ENCODE measurements around the gene SPON1. TPM values are rescaled to one million over a fixed set of nuclear protein-coding genes. Genes with fewer than 3 reads are reported as not detected.
"Not testable (repeated sequence)": the region's sequence is repeated elsewhere in the genome, so short reads cannot be mapped to it uniquely, and the experiment has no call there.

Gene SPON1
- polyA plus RNA-seq, 6 donors from 2014 or later, result 0.49 to 1.1 (median 0.85) TPM; not detected in 1

DNA sequence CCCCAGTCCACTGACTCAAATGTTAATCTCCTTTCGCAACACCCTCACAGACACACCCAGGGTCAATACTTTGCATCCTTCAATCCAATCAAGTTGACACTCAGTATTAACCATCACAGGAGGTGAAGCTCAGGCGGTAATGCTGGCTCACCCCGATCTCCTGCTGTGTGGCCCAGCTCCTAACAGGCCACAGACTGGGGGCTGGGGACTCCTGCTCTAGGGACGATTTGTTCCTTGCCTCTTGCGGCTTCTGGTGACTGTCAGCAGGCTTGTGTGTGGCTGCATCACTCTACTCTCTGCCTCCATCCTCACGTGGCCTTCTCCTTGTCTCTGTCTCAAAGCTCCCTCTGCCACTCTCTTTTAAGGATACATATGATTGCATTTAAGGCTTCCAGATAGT, 45.0 kb downstream of the SPON1 start:
- Mint-ChIP-seq H3K4me3 (no peak overlapping the region), H3K27me3 (peaks cover under 1 to 18% (median 16%) of the 10 kb centered on the region in 3 donors), H3K9me3 (peaks cover 0 to 12% (median 5%) of the 10 kb centered on the region in 7 donors), H3K27ac (no peak overlapping the region), H3K36me3 (peaks cover 0 to 3% of the 10 kb centered on the region in 2 donors), H3K4me1 (no peaks in the 10 kb centered on the region)
- ATAC-seq (ENCODE audit: low read depth in 2 of 2) (no peak), DNase-seq (no peak)

DNA sequence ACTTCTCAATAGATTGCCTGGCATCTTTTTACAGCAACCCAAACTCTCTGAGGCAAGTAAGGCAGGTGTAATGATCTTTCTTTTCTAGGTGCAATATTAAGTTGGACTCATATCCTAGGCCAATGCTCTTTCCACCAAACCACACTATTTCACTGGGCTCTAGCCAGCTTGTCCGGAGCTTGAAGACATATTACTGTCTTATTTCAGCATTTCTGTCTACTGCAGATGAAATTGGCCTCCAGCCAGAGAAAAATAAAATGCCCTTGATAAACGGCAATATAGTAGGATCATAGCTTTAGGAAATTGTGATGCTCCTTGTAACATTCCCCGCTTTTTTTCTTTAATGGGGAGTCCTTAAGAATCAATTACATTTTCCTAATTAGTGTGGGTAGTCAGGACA, 48.1 kb downstream of the SPON1 start:
- Mint-ChIP-seq H3K27me3 (peaks cover 0 to 11% (median 5%) of the 10 kb centered on the region in 3 donors), H3K36me3 (no peaks in the 10 kb centered on the region), H3K4me3 (no peak overlapping the region), H3K27ac (no peak overlapping the region), H3K9me3 (no peaks in the 10 kb centered on the region), H3K4me1 (no peaks in the 10 kb centered on the region)
- DNase-seq (no peak), ATAC-seq (ENCODE audit: low read depth in 2 of 2) (no peak)

DNA sequence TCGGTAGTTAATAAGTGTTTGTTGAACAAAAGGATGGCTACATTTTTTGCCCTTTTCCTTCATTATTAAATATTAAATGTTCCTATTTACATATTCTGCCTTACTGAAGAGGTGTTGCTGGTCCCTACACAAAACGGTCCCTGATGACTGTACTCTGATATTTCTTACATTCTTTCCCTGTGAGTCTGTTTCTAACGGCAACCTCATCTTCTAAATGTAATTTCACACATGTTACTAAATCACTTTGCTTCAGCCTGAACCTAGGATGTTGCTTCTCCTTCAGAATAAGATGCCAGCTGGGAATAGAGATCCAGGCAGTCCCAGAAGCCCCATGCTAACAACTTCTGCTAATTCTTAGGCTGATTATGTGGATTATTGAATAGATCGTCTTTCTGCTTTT, 50.3 kb downstream of the SPON1 start:
- ATAC-seq (ENCODE audit: low read depth in 2 of 2), result no peak
- H3K27ac Mint-ChIP-seq, result no peak overlapping the region
- no peak for DNase-seq
- H3K4me3 Mint-ChIP-seq, result no peak overlapping the region
- no peaks in the 10 kb centered on the region for H3K27me3 Mint-ChIP-seq
- no peaks in the 10 kb centered on the region for H3K9me3 Mint-ChIP-seq
- H3K4me1 Mint-ChIP-seq, result no peaks in the 10 kb centered on the region
- H3K36me3 Mint-ChIP-seq, result no peaks in the 10 kb centered on the region

DNA sequence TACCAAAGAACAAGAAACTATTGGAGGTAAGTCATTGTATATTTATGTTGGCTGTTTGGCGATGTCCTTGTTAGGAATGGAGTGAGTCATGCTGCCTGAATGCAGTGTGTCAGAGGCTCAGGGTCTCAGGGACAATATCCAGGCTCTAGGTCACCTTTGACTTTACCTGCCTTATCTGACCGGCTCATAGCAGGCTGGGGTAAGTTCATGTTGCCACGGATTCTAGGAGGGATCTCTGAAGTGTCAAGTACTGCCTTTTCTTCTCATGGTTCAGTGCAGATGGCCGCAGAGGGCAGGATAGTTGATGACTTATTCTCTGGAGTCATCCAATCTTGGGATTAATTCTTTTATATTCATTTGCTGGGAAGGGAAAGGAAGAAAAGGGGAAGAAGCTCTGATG, 53.2 kb downstream of the SPON1 start:
- no peak for ATAC-seq (ENCODE audit: low read depth in 2 of 2)

DNA sequence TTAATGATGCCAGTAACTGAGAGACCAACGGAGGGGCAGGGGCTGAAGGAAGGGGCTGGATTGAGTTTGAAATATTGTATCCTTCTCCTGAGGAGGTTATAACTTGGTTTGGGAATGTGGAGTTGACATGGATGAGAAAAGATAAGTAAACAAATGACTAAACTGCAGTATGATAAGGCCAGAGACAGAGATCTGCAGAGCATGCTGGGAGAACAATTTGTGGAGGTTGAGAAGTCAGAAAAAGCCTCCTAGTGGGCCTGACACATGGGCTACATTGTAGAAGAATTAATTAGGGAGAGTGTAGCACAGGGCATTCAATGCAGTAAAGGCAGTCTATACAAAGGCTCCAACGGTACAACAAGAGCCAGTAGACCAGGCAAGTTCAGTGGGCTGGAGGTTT, 55.9 kb downstream of the SPON1 start:
- no peaks in the 10 kb centered on the region for H3K4me1 Mint-ChIP-seq
- H3K27me3 Mint-ChIP-seq, result peaks cover 10 to 33% (median 15%) of the 10 kb centered on the region in 3 donors
- no peak overlapping the region for H3K4me3 Mint-ChIP-seq
- ATAC-seq (ENCODE audit: low read depth in 2 of 2), result no peak
- H3K9me3 Mint-ChIP-seq, result no peaks in the 10 kb centered on the region
- H3K36me3 Mint-ChIP-seq, result no peaks in the 10 kb centered on the region
- DNase-seq, result no peak
- peak overlapping the region in 1 of 6 donors; percentile 23 for H3K27ac Mint-ChIP-seq

More for the DNA sequence above, 53.2 kb downstream of the SPON1 start:
- no peaks in the 10 kb centered on the region for H3K4me1 Mint-ChIP-seq
- H3K27me3 Mint-ChIP-seq, result peaks cover 5 to 10% (median 6%) of the 10 kb centered on the region in 3 donors
- no peak overlapping the region for H3K4me3 Mint-ChIP-seq
- no peak overlapping the region for H3K27ac Mint-ChIP-seq
- H3K9me3 Mint-ChIP-seq, result no peaks in the 10 kb centered on the region
- DNase-seq, result no peak
- no peaks in the 10 kb centered on the region for H3K36me3 Mint-ChIP-seq

DNA sequence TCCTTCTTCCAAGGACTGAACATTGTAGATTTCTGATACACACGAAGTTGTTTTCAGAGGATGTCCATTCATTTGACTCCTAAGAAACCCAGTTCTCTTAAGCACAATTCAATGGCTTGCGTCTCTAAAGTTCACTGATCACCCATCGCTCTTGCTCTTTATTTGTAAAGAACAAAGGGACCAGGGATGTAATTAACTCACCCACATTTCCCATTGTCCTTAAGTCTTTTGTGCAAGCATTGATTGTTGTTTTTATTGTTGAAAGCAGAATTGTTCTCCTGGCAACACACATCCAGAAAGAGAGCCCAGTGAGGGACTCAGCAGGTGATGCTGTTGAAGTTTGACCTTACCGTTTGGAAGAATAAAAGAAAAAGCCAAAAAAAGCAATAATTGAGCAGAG, 59.2 kb downstream of the SPON1 start:
- no peak overlapping the region for H3K4me3 Mint-ChIP-seq
- peaks cover 10 to 60% (median 31%) of the 10 kb centered on the region in 3 donors for H3K27me3 Mint-ChIP-seq
- H3K36me3 Mint-ChIP-seq, result no peaks in the 10 kb centered on the region
- no peaks in the 10 kb centered on the region for H3K9me3 Mint-ChIP-seq
- ATAC-seq (ENCODE audit: low read depth in 2 of 2) (no peak), DNase-seq (no peak)
- no peak overlapping the region for H3K27ac Mint-ChIP-seq
- no peaks in the 10 kb centered on the region for H3K4me1 Mint-ChIP-seq

DNA sequence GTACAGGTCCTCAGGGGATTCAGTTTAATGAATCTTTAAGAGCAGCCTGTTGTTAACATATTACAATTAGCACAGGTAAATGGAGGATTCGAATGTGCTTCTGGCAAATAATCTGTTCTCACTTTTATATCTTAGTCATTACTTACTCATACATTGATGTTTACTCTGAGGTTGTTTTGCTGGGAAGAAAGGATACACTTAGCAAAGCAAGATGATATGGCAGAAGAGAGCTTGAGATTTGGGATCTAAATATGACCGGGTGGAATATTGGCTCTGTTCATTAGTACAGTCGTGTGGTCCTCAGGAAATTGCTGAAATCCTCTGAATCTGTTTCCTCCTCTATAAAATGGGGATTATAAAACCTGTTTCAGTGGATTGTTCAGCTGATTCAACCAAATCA, 59.7 kb downstream of the SPON1 start:
- no peaks in the 10 kb centered on the region for H3K4me1 Mint-ChIP-seq
- DNase-seq (no peak), ATAC-seq (ENCODE audit: low read depth in 2 of 2) (no peak)
- no peaks in the 10 kb centered on the region for H3K9me3 Mint-ChIP-seq
- no peak overlapping the region for H3K4me3 Mint-ChIP-seq
- peaks cover 10 to 63% (median 34%) of the 10 kb centered on the region in 3 donors for H3K27me3 Mint-ChIP-seq
- no peak overlapping the region for H3K27ac Mint-ChIP-seq
- H3K36me3 Mint-ChIP-seq, result no peaks in the 10 kb centered on the region

DNA sequence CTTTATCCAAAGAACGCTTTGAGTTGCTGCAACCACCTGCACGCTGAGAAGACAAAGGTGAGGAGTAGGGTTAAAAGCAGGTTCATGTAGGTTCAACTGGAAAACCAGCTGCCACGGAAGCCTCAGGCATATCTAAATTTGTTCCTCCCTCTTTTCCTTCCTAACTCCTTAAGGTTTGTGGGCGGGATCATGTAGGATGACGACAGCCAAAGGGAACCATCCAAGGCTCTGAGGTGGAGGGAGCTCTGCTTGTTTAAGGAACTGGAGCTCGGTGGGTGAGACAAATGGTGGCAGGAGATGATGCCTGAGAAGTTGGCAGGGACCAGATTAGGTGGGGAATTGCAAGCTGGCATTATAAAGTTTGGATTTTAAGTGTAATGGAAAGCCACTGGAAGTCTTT, 60.3 kb downstream of the SPON1 start:
- no peaks in the 10 kb centered on the region for H3K9me3 Mint-ChIP-seq
- DNase-seq (no peak), ATAC-seq (ENCODE audit: low read depth in 2 of 2) (no peak)
- H3K27ac Mint-ChIP-seq, result no peak overlapping the region
- H3K4me1 Mint-ChIP-seq, result no peaks in the 10 kb centered on the region
- peaks cover 10 to 63% (median 34%) of the 10 kb centered on the region in 3 donors for H3K27me3 Mint-ChIP-seq
- H3K4me3 Mint-ChIP-seq, result no peak overlapping the region
- no peaks in the 10 kb centered on the region for H3K36me3 Mint-ChIP-seq

DNA sequence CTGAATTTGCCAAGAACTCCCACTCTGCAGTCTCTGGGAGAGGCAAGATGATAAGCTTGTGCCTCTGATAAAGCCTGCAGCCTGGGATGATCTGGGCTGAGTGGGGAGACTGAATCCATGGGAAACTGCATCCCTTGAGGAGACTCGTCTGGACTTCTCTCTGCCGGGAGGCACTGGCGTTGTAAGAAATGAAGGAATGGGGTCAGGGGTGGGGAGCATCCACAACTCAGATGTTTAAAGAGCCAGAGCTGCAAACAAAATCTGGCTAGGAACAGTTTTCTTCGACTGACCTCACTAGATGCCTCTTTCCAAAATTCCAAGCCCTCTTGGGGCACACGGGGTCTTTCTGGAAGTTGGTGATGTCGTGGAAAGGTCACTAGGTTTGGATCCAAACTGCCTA, 64.4 kb downstream of the SPON1 start:
- DNase-seq, result no peak
- no peaks in the 10 kb centered on the region for H3K9me3 Mint-ChIP-seq
- H3K27me3 Mint-ChIP-seq, result peaks cover 5 to 66% (median 44%) of the 10 kb centered on the region in 3 donors
- no peak overlapping the region for H3K27ac Mint-ChIP-seq
- H3K4me1 Mint-ChIP-seq, result no peaks in the 10 kb centered on the region
- no peaks in the 10 kb centered on the region for H3K36me3 Mint-ChIP-seq
- H3K4me3 Mint-ChIP-seq, result no peak overlapping the region
- ATAC-seq (ENCODE audit: low read depth in 2 of 2), result no peak

DNA sequence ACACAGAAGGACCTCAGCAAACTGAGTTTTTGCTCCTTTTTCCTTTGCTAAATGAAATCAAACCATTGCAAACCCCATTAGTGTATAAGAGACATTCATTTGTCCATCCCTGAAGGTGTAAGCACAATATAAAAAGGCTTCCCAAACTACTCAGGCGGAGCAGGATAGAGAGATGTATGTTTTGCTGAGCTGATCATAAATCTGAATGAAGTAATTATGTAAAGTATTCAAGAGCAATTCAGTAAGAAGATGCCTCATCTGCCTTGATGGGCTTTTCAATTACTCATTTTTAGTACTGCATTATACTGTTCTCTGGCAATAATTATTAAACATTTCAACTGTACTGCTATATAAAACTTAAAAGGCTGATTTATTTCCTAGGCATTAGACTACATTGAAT, 65.0 kb downstream of the SPON1 start:
- Mint-ChIP-seq H3K27ac (no peak overlapping the region), H3K27me3 (peaks cover 5 to 62% (median 46%) of the 10 kb centered on the region in 3 donors), H3K9me3 (no peaks in the 10 kb centered on the region), H3K36me3 (no peaks in the 10 kb centered on the region), H3K4me3 (no peak overlapping the region), H3K4me1 (no peaks in the 10 kb centered on the region)
- DNase-seq (no peak), ATAC-seq (ENCODE audit: low read depth in 2 of 2) (no peak)

DNA sequence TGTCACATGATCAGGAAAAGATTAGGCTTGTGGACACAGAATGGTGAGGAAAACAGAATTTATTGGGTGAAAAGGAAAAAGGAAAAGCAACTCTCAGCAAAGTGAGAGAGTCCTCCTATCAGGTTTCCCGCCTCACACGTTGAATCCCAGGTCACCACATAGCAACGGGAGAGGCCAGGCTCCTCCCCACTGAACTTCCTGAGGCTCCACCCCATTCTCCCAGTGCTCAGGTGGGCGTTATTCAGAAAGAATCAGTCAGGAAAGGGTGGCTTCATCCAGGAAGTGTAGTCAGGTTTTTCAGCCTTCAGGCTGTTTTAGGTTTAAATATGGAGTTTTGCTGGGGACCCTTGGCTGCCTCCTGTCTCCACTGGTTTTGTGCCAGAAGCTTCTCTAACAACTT, 66.9 kb downstream of the SPON1 start:
- Mint-ChIP-seq H3K4me1 (no peaks in the 10 kb centered on the region), H3K9me3 (no peaks in the 10 kb centered on the region), H3K4me3 (no peak overlapping the region), H3K27ac (no peak overlapping the region), H3K27me3 (peaks cover 0 to 58% (median 41%) of the 10 kb centered on the region in 3 donors), H3K36me3 (no peaks in the 10 kb centered on the region)
- no peak for DNase-seq
- ATAC-seq (ENCODE audit: low read depth in 2 of 2), result no peak

DNA sequence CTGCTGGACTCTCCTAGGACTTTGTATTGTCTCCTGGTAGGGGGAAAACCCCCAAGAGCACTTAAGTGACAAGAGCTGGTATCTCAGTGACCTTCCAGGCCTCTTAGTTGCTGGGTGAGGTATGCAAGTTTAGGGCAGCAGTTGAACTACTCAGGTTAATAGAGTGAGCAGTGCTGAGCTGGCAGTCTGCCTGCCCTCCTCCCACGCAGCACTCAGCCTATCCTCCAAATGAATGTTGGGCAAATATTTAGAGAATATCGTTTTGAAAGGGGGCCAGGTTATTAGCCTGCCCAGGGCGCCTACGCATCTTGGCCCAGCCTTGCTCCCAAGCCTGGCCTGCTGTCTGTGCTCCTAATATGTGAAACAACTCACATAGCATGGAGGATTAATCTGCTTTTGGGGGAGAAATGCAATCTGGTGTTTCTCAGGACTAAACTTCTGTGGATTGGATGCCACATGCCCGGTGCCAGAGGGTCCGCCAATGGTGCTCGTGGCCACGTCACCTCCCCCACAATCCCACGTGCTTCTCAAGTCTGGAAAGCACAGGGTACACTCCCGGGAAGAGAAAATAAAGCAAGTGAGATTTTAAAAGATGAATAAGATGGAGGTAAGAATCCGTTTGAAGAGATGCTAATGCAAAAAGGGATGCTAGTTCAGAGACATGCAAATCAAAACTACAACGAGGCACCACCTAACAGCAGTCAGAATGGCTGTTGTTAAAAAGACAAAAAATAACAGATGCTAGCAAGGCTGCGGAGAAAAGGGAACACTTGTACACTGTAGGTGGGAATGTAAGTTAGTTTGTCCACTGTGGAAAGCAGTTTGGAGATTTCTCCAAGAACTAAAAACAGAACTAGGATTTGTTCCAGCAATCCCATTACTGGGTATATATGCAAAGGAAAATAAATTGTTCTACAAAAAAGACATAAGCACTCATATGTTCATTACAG, 67.7 kb downstream of the SPON1 start:
- no peak overlapping the region for H3K4me3 Mint-ChIP-seq
- H3K27me3 Mint-ChIP-seq, result peaks cover 5 to 50% (median 41%) of the 10 kb centered on the region in 3 donors
- no peak for ATAC-seq (ENCODE audit: low read depth in 2 of 2)

DNA sequence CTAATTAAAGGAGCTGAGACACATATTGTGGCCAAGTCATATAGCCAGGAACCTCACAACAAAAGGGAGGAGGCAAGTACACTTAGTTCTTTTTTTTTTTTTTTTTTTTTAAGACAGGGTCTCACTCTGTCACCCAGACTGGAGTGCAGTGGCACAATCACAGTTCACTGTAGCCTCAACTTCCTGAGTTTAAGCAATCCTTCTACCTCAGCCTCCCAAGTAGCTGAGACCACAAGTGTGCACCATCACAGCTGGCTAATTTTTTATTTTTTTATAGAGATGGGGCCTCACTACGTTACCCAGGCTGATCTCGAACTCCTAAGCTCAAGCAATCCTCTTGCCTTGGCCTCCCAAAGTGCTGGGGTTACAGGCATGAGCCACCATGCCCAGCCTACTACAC, 73.0 kb downstream of the SPON1 start:
- H3K9me3 Mint-ChIP-seq; H3K4me3 Mint-ChIP-seq; DNase-seq; H3K36me3 Mint-ChIP-seq; H3K4me1 Mint-ChIP-seq; ATAC-seq (ENCODE audit: low read depth in 2 of 2); H3K27ac Mint-ChIP-seq: not testable (repeated sequence)
- peaks cover 6 to 14% (median 13%) of the 10 kb centered on the region in 3 donors for H3K27me3 Mint-ChIP-seq

More for the DNA sequence above, 67.7 kb downstream of the SPON1 start:
- Mint-ChIP-seq H3K36me3 (no peaks in the 10 kb centered on the region), H3K27ac (no peak overlapping the region), H3K9me3 (no peaks in the 10 kb centered on the region), H3K4me1 (no peaks in the 10 kb centered on the region)
- DNase-seq, result no peak

DNA sequence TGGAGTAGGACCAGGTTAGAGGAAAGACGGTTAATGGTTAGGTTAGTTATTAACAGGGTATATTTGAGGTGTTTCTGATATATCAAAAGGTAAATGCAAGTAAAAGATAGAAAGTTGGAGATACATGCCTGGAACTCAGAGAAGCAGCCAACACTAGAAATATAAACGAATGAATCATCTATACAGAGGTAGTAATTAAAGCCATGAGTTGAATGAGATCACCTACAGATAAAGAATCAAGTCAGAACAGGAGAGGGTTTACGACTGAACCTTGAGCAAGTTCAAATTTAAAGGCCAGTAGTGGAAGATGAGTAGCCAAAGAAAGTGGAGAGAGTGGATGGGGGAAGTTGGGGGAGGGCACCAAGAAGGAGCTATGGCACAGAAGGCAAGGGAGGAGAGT, 73.9 kb downstream of the SPON1 start:
- Mint-ChIP-seq H3K4me1 (no peaks in the 10 kb centered on the region), H3K9me3 (peaks cover 0 to 9% (median 0%) of the 10 kb centered on the region in 7 donors), H3K36me3 (no peaks in the 10 kb centered on the region), H3K4me3 (no peak overlapping the region), H3K27ac (no peak overlapping the region), H3K27me3 (peaks cover 7 to 10% (median 8%) of the 10 kb centered on the region in 3 donors)
- no peak for ATAC-seq (ENCODE audit: low read depth in 2 of 2)
- DNase-seq, result no peak

Data from naive B cell (primary cell).